Measurements from ENCODE around the gene ADRA2B.

The ADRA2B gene

GRCh38 chr2:96136129-96136720 is 19.9 kb upstream of the ADRA2B start:
- no peak for DNase-seq

- DNase-seq: no peak
Observed at GRCh38 chr2:96135621-96136020, 19.2 kb upstream of the ADRA2B start.

GRCh38 chr2:96135171-96135570 is 18.8 kb upstream of the ADRA2B start:
- no peak for DNase-seq

- no peak for DNase-seq
Observed at GRCh38 chr2:96134421-96134820, 18.1 kb upstream of the ADRA2B start.

GRCh38 chr2:96131813-96132745 is 15.7 kb upstream of the ADRA2B start:
- no peak for DNase-seq

- DNase-seq: no peak
Observed at GRCh38 chr2:96131152-96131812, 14.9 kb upstream of the ADRA2B start.

- DNase-seq: no peak
Observed at GRCh38 chr2:96130483-96130882, 14.1 kb upstream of the ADRA2B start.

- no peak for DNase-seq
Observed at GRCh38 chr2:96129528-96130120, 13.3 kb upstream of the ADRA2B start.

- no peak for DNase-seq
Observed at GRCh38 chr2:96128456-96128855, 12.1 kb upstream of the ADRA2B start.

GRCh38 chr2:96124406-96125265 is 8.3 kb upstream of the ADRA2B start:
- DNase-seq: no peak

- DNase-seq: no peak
Observed at GRCh38 chr2:96123936-96124335, 7.6 kb upstream of the ADRA2B start.

GRCh38 chr2:96123290-96123689 is 6.9 kb upstream of the ADRA2B start:
- DNase-seq: no peak

- no peak for DNase-seq
Observed at GRCh38 chr2:96122391-96122790, 6.0 kb upstream of the ADRA2B start.

GRCh38 chr2:96121414-96121813 is 5.0 kb upstream of the ADRA2B start:
- no peak for DNase-seq

GRCh38 chr2:96120991-96121390 is 4.6 kb upstream of the ADRA2B start:
- no peak for DNase-seq

GRCh38 chr2:96120091-96120720 is 3.8 kb upstream of the ADRA2B start:
- no peak for DNase-seq

- DNase-seq: no peak
Observed at GRCh38 chr2:96119389-96119751, 3.0 kb upstream of the ADRA2B start.

- DNase-seq: no peak
Observed at GRCh38 chr2:96118698-96119388, 2.5 kb upstream of the ADRA2B start.

- no peak for DNase-seq
Observed at GRCh38 chr2:96117701-96118588, 1.6 kb upstream of the ADRA2B start.

GRCh38 chr2:96116879-96117533 is 635 bp upstream of the ADRA2B start:
- no peak for DNase-seq

Measured in SIG-M5 (cell line).